ENCODE results near the gene NT5C. TPM values are rescaled to one million over a fixed set of nuclear protein-coding genes. Genes with fewer than 3 reads are reported as not detected.

Gene NT5C
- total RNA-seq, 1 donor = 24.3 TPM

DNA sequence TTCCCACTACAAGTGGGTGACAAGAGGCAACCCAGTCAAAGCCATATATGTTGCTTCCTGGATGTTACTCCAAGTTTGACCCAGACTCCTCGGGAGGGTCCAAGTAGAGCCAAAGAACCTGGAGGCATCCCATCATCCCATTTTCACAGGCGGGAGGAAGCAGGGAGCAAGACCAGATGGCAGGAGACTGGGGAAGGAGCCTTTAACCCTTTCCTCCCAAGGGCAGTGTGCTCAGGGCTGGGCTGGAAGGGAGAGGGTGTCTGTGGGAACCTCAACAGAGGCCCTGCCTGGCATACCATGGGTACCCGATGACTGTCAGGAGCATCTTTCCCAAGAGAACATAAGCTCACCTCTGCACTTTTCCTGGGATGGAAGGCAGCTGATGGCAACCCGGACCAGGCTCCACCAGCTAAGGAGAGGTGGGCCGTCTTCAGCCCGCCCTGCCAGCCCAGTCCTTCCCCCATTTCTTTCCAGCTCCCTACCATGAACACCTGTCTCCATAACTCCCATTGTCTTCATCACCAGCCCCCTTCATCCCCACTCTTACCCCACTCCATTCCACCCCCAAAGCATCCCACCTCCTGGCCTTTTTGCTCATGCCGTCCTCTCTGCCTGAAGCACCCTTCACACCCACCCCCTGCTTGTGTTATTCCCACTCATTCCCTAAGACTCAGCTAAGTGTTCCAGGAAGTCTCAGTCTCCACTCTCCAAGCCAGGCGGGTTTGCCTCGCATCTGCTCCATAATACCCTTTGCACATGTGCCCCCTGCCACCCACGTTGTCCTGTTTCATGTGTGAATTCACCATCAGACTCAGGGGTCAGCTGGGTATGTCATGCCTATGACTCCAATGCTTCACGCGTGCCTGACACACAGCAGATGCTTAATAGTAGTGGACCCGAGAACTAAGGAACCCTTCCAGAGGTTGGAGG lies 49.7 kb downstream of the NT5C start:
- Histone ChIP-seq H3K4me3 (ENCODE audit: low read length) (no peak overlapping the region), H3K27me3 (ENCODE audit: insufficient read depth, low read length) (no peaks in the 10 kb centered on the region), H3K9me3 (ENCODE audit: low read depth, low read length) (no peaks in the 10 kb centered on the region), H3K4me1 (ENCODE audit: insufficient read depth, low read length) (peaks cover 26% of the 10 kb centered on the region)

Other genes starting within 250 kb of the NT5C start
- gene FADS6, start 238.1 kb downstream of the NT5C start, total RNA-seq = not detected
- not detected for gene USH1G, start 208.5 kb downstream of the NT5C start, total RNA-seq
- gene OTOP2, start 207.5 kb downstream of the NT5C start, total RNA-seq = not detected
- gene OTOP3, start 195.8 kb downstream of the NT5C start, total RNA-seq = not detected
- 3.1 TPM for gene HID1, start 159.0 kb downstream of the NT5C start, total RNA-seq
- 0.31 TPM for gene CDR2L, start 144.1 kb downstream of the NT5C start, total RNA-seq
- 8.6 TPM for gene MRPL58, start 119.1 kb downstream of the NT5C start, total RNA-seq
- gene ATP5PD, start 84.8 kb downstream of the NT5C start, total RNA-seq = 150 TPM
- gene KCTD2, start 84.5 kb downstream of the NT5C start, total RNA-seq = 18.6 TPM
- 13.0 TPM for gene SLC16A5, start 43.8 kb downstream of the NT5C start, total RNA-seq
- gene ARMC7, start 21.8 kb downstream of the NT5C start, total RNA-seq = 1.4 TPM
- gene JPT1, start 22.8 kb upstream of the NT5C start, total RNA-seq = 33.5 TPM
- 64.4 TPM for gene SUMO2, start 51.2 kb upstream of the NT5C start, total RNA-seq
- gene NUP85, start 73.9 kb upstream of the NT5C start, total RNA-seq = 25.6 TPM
- gene GGA3, start 129.9 kb upstream of the NT5C start, total RNA-seq = 36.9 TPM
- gene MRPS7, start 130.1 kb upstream of the NT5C start, total RNA-seq = 27.1 TPM
- 19.9 TPM for gene MIF4GD, start 139.5 kb upstream of the NT5C start, total RNA-seq
- gene SLC25A19, start 157.7 kb upstream of the NT5C start, total RNA-seq = 5.9 TPM